Endothelial cell (in vitro differentiated cells): ENCODE data around the gene TNFAIP2. TPM values are rescaled to one million over a fixed set of nuclear protein-coding genes. Genes with fewer than 3 reads are reported as not detected.

Source experiments
- DNase-seq: peaks from one replicate; pipeline ENCODE4 v3.0.0; 2021; ENCODE audit warnings: low spot score
- H3K27ac Mint-ChIP-seq: one replicate; pipeline ENCODE4 v1.8.0; 2021; ENCODE audit warnings: mixed read lengths, inconsistent platforms; ENCODE audit not compliant: unreplicated experiment
- H3K27me3 Mint-ChIP-seq: one replicate; pipeline ENCODE4 v1.8.0; 2021; ENCODE audit warnings: mild to moderate bottlenecking, moderate library complexity, mixed read lengths, inconsistent platforms; ENCODE audit not compliant: unreplicated experiment
- H3K36me3 Mint-ChIP-seq: one replicate; pipeline ENCODE4 v1.8.0; 2021; ENCODE audit warnings: mild to moderate bottlenecking, low read depth, mixed read lengths, inconsistent platforms; ENCODE audit not compliant: unreplicated experiment
- H3K4me1 Mint-ChIP-seq: one replicate; pipeline ENCODE4 v1.8.0; 2021; ENCODE audit warnings: mild to moderate bottlenecking, mixed read lengths, inconsistent platforms; ENCODE audit not compliant: unreplicated experiment
- H3K4me3 Mint-ChIP-seq: one replicate; pipeline ENCODE4 v1.8.0; 2021; ENCODE audit warnings: mild to moderate bottlenecking, mixed read lengths, inconsistent platforms; ENCODE audit not compliant: unreplicated experiment
- H3K9me3 Mint-ChIP-seq: one replicate; pipeline ENCODE4 v1.8.0; 2021; ENCODE audit warnings: mixed read lengths, inconsistent platforms; ENCODE audit not compliant: unreplicated experiment
- total RNA-seq: library from RNA; stranded (reverse); fragmentation: NEBNext Ultra II Directional; extraction: Animal tissue kit (Norgen Biotek cat#: 25700); gene quantifications from one replicate; pipeline ENCODE4 v1.2.1, GENCODE V29; 2021; ENCODE audit not compliant: unreplicated experiment
- TF ChIP-seq, protein P1 (sequence below): fragments of 200-600 bp; sonication (generic); IDR thresholded peaks from one replicate; pipeline ENCODE4 v1.5.0; 2021; ENCODE audit warnings: antibody characterized with exemption; ENCODE audit not compliant: unreplicated experiment

Gene TNFAIP2
- total RNA-seq, 1 donor from 2014 or later: 163 TPM

DNA sequence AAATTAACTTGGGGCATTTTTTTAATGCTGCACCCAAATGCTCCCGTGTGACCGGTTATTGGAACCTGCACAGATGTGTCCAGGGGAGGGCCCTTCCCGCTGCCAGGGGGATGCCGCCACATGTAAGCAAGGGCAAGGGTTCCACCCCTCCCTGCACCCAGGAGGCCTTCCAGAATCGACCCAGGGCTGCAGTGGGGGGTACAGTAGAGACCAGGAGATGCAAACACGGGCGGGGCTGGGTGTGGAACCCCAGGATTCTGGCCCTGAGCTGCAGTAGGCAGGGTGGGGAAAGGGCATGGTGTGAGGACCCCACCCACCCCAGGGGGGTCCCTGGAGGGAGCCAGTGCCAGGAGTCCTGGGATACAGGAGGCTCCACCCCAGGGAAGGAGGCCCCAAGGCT, 54.1 kb downstream of the TNFAIP2 start:
- DNase-seq: no peak
- no peaks in the 10 kb centered on the region for H3K4me1 Mint-ChIP-seq
- no peak overlapping the region for H3K27ac Mint-ChIP-seq
- TF ChIP-seq, protein P1, sequence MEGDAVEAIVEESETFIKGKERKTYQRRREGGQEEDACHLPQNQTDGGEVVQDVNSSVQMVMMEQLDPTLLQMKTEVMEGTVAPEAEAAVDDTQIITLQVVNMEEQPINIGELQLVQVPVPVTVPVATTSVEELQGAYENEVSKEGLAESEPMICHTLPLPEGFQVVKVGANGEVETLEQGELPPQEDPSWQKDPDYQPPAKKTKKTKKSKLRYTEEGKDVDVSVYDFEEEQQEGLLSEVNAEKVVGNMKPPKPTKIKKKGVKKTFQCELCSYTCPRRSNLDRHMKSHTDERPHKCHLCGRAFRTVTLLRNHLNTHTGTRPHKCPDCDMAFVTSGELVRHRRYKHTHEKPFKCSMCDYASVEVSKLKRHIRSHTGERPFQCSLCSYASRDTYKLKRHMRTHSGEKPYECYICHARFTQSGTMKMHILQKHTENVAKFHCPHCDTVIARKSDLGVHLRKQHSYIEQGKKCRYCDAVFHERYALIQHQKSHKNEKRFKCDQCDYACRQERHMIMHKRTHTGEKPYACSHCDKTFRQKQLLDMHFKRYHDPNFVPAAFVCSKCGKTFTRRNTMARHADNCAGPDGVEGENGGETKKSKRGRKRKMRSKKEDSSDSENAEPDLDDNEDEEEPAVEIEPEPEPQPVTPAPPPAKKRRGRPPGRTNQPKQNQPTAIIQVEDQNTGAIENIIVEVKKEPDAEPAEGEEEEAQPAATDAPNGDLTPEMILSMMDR: no peak
- H3K4me3 Mint-ChIP-seq: no peak overlapping the region
- H3K9me3 Mint-ChIP-seq: peaks cover 12% of the 10 kb centered on the region
- H3K27me3 Mint-ChIP-seq: peaks cover 4% of the 10 kb centered on the region
- peaks cover 4% of the 10 kb centered on the region for H3K36me3 Mint-ChIP-seq

DNA sequence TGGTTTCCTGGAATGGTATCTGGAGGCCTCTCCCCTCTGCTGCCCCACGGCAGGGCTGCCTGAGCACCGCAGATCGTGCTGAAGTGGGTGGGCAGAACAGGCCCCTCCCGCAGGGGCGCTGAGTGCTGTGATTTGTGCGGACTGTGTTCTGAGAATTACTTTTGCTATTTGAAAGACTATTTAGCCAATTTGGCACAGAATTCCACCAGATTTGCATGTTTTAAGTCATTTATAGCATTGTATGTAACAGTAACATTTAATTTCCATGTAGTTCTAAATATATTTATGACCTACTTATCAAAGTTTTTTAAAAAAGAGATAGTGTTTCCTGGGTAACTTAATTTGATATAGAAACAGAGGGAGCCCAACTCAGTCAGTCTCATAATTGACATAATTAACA, 55.3 kb downstream of the TNFAIP2 start:
- Mint-ChIP-seq H3K9me3 (peaks cover 8% of the 10 kb centered on the region), H3K36me3 (peaks cover 4% of the 10 kb centered on the region), H3K4me1 (no peaks in the 10 kb centered on the region), H3K27ac (no peak overlapping the region), H3K27me3 (peaks cover 4% of the 10 kb centered on the region), H3K4me3 (no peak overlapping the region)
- TF ChIP-seq, protein P1: no peak
- DNase-seq: no peak

DNA sequence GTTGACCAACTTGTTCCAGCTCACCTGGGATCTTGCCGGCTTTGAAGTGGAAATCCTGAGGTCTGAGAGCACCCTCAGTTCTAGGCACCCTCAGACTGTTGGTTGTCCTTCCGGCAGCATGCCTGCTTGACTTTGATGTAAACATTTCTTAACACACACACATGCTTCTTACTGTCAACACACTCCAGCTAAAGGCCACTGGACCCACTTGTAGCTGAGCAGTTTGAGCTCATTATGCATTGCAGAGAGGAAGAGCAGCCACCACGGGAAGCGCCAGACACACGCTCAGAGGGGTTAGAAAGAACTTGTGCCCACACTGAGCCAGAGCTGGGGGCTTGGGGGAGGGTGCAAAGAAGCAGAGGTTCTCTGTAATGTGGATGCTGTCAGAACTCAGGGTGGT, 55.8 kb downstream of the TNFAIP2 start:
- peaks cover 4% of the 10 kb centered on the region for H3K27me3 Mint-ChIP-seq
- H3K36me3 Mint-ChIP-seq: peaks cover 4% of the 10 kb centered on the region
- H3K27ac Mint-ChIP-seq: no peak overlapping the region
- peaks cover 2% of the 10 kb centered on the region for H3K4me1 Mint-ChIP-seq
- H3K4me3 Mint-ChIP-seq: no peak overlapping the region
- TF ChIP-seq, protein P1: no peak
- peaks cover 8% of the 10 kb centered on the region for H3K9me3 Mint-ChIP-seq
- no peak for DNase-seq

DNA sequence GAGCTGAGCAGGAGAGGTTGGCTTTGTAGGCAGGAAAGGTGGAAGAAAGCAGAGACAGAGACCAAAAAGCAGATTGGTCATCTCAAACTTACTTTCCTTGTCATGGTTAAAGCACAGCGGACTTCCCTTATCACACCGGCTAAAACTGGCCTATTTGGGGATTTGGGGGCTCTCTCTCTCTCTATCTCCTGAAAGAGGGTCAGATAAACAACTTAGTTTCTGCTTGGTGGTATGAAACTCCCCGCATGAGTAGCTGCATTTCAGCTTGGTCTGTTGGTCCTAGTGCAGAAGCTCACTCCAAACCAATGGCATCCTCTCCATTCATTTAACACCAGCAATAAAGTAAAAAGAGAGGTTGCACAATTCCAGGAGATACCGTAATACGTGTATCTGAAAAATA, 57.1 kb downstream of the TNFAIP2 start:
- H3K27ac Mint-ChIP-seq: no peak overlapping the region
- H3K9me3 Mint-ChIP-seq: peaks cover under 1% of the 10 kb centered on the region
- peaks cover 4% of the 10 kb centered on the region for H3K27me3 Mint-ChIP-seq
- no peaks in the 10 kb centered on the region for H3K36me3 Mint-ChIP-seq
- no peak overlapping the region for H3K4me3 Mint-ChIP-seq
- TF ChIP-seq, protein P1: no peak
- DNase-seq: no peak
- H3K4me1 Mint-ChIP-seq: peaks cover 4% of the 10 kb centered on the region

DNA sequence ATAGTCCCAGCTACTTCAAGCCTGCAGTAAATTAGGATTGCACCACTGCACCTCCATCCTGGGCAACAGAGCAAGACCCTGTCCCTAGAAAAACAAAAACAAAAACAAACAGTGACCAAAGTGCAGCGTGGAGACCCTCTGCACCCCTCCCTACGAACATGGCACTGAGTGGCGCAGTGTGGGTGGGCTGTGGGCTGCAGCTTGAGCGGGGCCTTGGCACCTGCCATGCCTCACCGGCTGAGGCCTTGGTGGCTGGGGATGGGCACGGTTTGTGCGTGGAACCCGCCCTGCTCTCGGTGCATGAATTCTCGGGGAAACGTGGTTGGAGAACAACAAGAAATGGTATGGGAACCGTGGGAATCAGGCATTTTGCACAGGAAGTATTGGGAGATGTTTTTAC, 60.8 kb downstream of the TNFAIP2 start:
- Mint-ChIP-seq H3K36me3 (no peaks in the 10 kb centered on the region), H3K4me1 (peaks cover 9% of the 10 kb centered on the region), H3K4me3 (no peak overlapping the region), H3K9me3 (no peaks in the 10 kb centered on the region), H3K27ac (no peak overlapping the region), H3K27me3 (peaks cover 11% of the 10 kb centered on the region)
- TF ChIP-seq, protein P1: no peak
- no peak for DNase-seq
